ENCODE results near the gene TMA7B.
"Not testable (repeated sequence)": the region's sequence is repeated elsewhere in the genome, so short reads cannot be mapped to it uniquely, and the experiment has no call there.

TMA7B gene

DNA sequence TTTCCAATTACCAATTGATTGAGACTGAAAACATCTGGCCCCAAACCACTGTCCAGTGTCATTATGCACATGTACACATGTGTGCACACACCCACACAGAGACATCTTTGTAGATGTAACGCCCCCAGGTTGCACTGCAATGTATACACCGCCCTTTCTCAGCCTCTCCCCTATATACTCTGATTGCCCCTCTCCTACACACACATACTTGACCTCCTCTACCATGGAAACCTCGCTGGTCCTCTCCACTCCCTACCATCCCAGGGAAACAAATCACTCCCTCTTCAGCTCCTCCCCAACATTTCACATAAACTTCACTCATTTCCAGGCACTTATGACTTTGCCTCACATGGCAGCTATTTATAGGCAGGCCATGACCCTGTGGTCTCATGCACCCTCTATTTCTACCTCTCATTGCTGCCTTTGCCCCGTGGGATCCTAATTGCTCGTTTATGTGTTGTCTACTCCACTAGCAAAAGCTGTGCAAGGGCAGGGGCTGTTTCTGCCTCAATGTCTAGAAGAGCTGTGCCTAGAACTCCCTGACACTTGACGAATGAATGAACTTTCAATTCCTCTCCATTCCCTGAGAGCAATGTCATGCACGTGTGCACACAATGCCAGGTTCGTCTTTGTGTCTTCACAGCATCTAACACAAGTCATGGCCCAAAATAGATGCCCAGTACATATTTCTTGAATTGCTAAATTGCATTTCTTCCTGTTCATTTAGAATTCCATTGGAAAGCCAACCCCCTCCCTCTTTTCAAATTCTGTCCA is 10.0 kb upstream of the TMA7B start:
- no peaks in the 10 kb centered on the region for H3K9me3 ChIP-seq (ENCODE audit: low read length)
- H2AFZ ChIP-seq (ENCODE audit: low read depth, low read length): no peak overlapping the region
- H3K27me3 ChIP-seq (ENCODE audit: insufficient read depth, low read length): no peaks in the 10 kb centered on the region
- no peak overlapping the region for H3K4me3 ChIP-seq (ENCODE audit: low read length)
- H3K4me1 ChIP-seq (ENCODE audit: insufficient read depth, low read length): no peaks in the 10 kb centered on the region
- no peaks in the 10 kb centered on the region for H3K36me3 ChIP-seq (ENCODE audit: insufficient read depth, low read length)

DNA sequence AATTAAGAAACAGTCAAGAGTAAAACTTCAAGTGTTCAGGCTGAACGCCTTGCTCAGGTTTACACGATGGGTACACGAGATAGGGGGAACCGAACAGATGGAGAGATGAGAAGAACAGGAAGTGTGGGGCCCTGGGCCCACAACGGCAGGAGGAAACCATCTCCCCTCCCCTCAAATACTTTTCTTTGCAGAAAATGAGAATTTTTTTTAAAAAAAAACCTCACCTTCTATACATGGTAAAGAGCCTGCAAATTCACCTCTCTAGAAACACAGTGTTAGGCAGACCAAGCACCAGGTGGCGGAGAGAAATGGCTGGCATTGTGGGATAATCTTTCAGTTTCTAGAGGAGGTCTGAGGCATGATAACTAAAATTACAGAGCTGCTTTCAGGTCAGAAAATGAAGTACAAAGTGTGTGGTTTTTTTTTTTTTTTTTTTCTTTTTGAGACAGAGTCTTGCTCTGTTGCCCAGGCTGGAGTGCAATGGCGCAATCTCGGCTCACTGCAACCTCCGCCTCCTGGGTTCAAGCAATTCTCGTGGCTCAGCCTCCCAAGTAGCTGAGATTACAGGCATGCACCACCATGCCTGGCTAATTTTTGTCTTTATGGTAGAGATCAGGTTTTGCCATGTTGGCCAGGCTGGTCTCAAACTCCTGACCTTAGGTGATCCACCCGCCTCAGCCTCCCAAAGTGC is 8.4 kb upstream of the TMA7B start:
- not testable (repeated sequence) for H2AFZ ChIP-seq (ENCODE audit: low read depth, low read length); H3K36me3 ChIP-seq (ENCODE audit: insufficient read depth, low read length); H3K27me3 ChIP-seq (ENCODE audit: insufficient read depth, low read length)

DNA sequence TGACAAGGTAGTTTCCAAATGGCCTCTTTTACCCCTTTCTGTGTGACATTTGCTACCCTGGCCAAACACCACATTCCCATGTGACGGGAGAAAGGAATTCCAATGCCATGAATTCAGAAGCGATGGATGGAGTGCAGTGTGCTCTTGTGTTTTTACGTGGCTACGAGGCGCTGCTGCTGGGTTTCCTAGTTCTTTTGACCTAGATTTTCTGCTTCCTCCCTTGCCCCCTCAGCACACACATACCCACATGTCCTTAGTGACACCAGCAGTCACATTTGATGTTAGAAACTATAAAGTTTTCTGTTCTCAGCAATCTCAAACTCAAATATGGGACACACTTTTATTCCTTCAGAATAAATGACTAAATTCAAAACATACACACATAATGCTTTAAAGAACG is 7.8 kb upstream of the TMA7B start:
- Histone ChIP-seq H3K4me1 (ENCODE audit: insufficient read depth, low read length) (no peaks in the 10 kb centered on the region), H3K4me3 (ENCODE audit: low read length) (no peak overlapping the region), H3K27me3 (ENCODE audit: insufficient read depth, low read length) (no peaks in the 10 kb centered on the region), H2AFZ (ENCODE audit: low read depth, low read length) (no peak overlapping the region), H3K36me3 (ENCODE audit: insufficient read depth, low read length) (no peaks in the 10 kb centered on the region), H3K9me3 (ENCODE audit: low read length) (no peaks in the 10 kb centered on the region)

More for the DNA sequence above, 8.4 kb upstream of the TMA7B start:
- not testable (repeated sequence) for H3K9me3 ChIP-seq (ENCODE audit: low read length); H3K4me1 ChIP-seq (ENCODE audit: insufficient read depth, low read length); H3K4me3 ChIP-seq (ENCODE audit: low read length)

DNA sequence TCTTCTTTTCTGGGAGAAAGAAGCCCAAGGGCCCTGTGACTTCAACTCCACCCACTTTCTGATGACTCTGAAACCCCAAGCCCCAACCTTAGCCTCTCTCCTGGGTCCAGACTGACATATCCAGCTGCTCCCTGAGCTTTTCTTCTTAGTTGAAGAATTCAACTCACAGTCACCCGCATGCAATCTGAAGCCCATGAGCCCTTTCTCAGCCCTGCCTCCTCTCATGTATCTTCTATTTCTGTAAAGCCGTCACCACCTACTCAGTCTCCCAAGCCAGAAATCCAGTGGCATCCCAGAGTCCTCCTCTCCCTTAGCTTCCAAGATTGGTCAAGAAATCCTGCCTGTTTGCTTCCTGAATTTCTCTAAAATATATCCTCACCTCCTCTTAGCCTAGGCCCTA is 7.1 kb upstream of the TMA7B start:
- Histone ChIP-seq H2AFZ (ENCODE audit: low read depth, low read length) (no peak overlapping the region), H3K9me3 (ENCODE audit: low read length) (no peaks in the 10 kb centered on the region), H3K27me3 (ENCODE audit: insufficient read depth, low read length) (no peaks in the 10 kb centered on the region), H3K4me1 (ENCODE audit: insufficient read depth, low read length) (no peaks in the 10 kb centered on the region), H3K36me3 (ENCODE audit: insufficient read depth, low read length) (no peaks in the 10 kb centered on the region), H3K4me3 (ENCODE audit: low read length) (no peak overlapping the region)

DNA sequence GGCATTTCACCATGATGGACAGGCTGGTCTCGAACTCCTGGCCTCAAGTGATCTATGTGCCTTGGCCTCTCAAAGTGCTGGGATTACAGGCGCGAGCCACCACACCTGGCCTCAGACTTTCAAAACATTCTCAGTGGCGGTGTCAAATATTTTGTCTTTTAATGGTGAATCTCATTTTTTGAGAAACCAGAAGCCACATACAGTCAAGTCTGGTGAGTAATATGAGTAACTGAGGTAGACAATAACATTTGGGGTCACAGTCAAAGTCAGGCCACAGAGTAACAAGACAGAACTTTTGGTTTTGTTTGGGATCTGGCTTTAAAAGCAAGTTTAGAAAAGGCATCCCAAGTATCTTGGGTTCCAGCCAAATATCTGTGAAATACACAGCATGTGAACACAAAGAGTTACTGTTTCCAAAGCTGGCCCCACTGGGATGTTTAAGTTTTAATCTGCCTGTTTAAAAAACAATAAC is 5.6 kb upstream of the TMA7B start:
- Histone ChIP-seq H2AFZ (ENCODE audit: low read depth, low read length) (no peak overlapping the region), H3K36me3 (ENCODE audit: insufficient read depth, low read length) (no peaks in the 10 kb centered on the region), H3K9me3 (ENCODE audit: low read length) (no peaks in the 10 kb centered on the region), H3K27me3 (ENCODE audit: insufficient read depth, low read length) (peaks cover 6% of the 10 kb centered on the region), H3K4me1 (ENCODE audit: insufficient read depth, low read length) (peaks cover 2% of the 10 kb centered on the region), H3K4me3 (ENCODE audit: low read length) (no peak overlapping the region)

DNA sequence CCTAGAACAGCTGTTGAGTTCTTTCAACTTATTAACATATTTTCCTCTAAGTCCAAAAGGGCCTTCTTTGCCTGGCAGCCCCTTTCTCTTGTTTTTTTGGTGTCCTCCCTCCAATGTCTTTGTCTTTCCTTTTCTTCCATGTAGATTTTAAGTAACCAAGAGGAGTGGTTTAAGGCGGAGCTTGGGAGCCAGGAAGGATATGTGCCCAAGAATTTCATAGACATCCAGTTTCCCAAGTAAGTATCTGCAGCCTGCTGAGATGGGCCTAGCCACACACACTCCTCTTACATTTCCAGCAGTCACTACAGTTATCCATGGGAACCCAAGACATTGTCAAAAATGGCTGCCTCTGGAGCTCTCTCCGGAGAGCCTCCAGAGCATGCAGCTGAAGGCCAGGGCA is 4.5 kb upstream of the TMA7B start:
- H3K4me3 ChIP-seq (ENCODE audit: low read length): no peak overlapping the region
- no peaks in the 10 kb centered on the region for H3K36me3 ChIP-seq (ENCODE audit: insufficient read depth, low read length)
- peaks cover 4% of the 10 kb centered on the region for H3K4me1 ChIP-seq (ENCODE audit: insufficient read depth, low read length)
- H2AFZ ChIP-seq (ENCODE audit: low read depth, low read length): no peak overlapping the region
- peaks cover 13% of the 10 kb centered on the region for H3K27me3 ChIP-seq (ENCODE audit: insufficient read depth, low read length)
- H3K9me3 ChIP-seq (ENCODE audit: low read length): no peaks in the 10 kb centered on the region

DNA sequence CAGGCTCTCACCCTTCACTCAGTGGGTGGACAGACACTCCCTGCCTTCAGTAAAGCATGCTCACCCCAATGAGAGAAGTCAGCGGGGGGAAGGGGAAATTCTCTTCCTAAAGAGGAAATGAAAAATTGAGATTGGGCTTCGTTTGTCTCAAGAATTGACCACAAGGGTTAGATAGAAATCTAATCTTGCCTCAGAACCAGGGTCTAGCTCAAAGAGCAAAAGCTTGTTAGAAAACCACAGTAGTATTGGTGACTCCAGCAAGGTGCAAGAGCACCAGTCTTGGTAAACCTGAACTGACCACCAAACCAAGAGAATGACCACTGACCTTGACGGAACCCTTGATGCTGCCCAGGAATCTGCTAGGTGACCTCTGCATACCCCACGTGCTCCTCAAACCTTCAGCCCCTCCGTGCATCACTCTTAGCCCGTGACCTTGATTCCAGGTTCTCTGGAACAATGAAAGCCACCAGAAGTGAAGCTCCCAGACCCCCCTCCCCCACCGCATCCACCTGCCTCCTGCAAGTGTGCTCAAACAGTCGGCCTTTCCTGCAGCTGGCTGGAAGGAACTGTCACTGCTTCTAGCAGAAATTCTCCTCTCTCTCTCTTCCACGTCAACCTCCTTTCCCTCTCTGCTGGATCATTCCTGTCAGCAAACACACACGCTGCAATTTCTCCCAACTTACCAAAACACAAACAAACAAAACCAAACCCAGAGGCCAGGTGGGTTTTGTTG is 3.1 kb upstream of the TMA7B start:
- Histone ChIP-seq H2AFZ (ENCODE audit: low read depth, low read length) (no peak overlapping the region), H3K4me1 (ENCODE audit: insufficient read depth, low read length) (peaks cover 4% of the 10 kb centered on the region), H3K27me3 (ENCODE audit: insufficient read depth, low read length) (peaks cover 13% of the 10 kb centered on the region)

DNA sequence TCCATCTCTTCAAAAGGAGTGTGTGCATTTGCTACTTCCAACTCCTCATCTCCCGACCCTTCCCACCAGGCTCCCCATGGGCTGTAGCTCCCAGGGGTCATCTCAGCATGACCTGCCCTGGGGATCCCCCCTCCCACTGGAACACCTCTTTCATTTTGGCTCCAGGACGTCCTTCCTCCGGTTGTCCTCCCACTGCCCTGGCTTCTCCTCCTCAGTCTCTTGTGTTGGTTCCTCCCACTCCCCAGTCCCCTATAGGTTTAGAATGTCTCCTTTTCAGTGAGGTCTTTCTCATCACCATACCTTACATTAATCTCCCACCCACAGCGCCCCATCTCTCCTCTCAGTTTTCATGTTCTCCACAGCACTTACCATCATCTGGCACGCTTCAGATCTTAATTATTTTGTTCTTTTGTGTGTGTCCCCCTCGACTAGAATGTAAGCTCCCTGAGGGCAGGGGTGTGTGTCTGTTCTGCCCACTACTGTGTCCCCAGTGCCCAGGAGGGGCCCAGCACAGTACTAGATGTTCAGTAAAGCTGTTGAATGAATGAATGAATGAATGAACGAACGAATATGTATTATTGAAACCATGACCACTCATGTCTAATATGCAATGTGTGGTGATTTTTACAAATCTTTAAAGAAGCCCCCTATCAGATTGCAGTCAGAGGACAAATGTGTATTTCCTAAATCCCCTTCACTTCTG is 2.0 kb upstream of the TMA7B start:
- no peak overlapping the region for H2AFZ ChIP-seq (ENCODE audit: low read depth, low read length)
- H3K4me1 ChIP-seq (ENCODE audit: insufficient read depth, low read length): peaks cover 4% of the 10 kb centered on the region
- peaks cover 13% of the 10 kb centered on the region for H3K27me3 ChIP-seq (ENCODE audit: insufficient read depth, low read length)
- H3K4me3 ChIP-seq (ENCODE audit: low read length): no peak overlapping the region
- H3K36me3 ChIP-seq (ENCODE audit: insufficient read depth, low read length): no peaks in the 10 kb centered on the region
- no peaks in the 10 kb centered on the region for H3K9me3 ChIP-seq (ENCODE audit: low read length)

More for the DNA sequence above, 3.1 kb upstream of the TMA7B start:
- H3K4me3 ChIP-seq (ENCODE audit: low read length): no peak overlapping the region
- no peaks in the 10 kb centered on the region for H3K36me3 ChIP-seq (ENCODE audit: insufficient read depth, low read length)
- H3K9me3 ChIP-seq (ENCODE audit: low read length): no peaks in the 10 kb centered on the region

DNA sequence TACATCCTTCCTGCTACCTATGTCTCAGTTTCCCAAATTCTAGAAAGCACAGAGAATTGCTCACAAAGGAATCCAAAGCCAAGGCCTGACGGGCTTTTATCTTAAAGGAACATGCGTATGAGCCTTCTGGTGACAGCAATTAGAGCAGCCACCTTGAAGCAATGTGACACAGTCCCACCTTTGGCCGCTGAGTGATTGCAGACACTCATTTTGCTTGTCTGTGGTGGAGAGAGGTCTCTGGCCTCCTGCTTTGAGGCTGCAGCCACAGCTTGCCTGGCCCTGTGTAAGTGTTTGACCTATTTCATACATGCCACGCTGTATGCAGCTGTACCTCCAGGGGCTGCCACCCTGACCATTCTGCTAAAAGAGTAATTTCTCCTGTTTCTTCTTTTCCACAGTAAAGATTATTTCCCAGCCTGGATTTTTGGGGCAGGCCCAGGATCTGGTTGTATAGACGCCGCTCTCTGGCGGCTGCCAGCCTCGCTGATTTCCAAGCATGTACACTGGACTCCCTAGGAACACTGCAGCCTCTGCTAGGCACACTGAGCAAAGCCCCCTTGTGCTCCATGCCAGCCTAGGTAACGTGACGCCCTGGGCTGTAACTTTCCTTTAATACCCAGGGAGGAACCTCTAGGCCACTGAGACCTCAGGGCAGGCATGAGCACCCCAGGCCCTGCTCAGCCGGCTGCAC is 1.1 kb upstream of the TMA7B start:
- H3K4me3 ChIP-seq (ENCODE audit: low read length): no peak overlapping the region
- peaks cover 13% of the 10 kb centered on the region for H3K27me3 ChIP-seq (ENCODE audit: insufficient read depth, low read length)
- no peaks in the 10 kb centered on the region for H3K9me3 ChIP-seq (ENCODE audit: low read length)
- peaks cover 4% of the 10 kb centered on the region for H3K4me1 ChIP-seq (ENCODE audit: insufficient read depth, low read length)
- no peaks in the 10 kb centered on the region for H3K36me3 ChIP-seq (ENCODE audit: insufficient read depth, low read length)
- no peak overlapping the region for H2AFZ ChIP-seq (ENCODE audit: low read depth, low read length)

DNA sequence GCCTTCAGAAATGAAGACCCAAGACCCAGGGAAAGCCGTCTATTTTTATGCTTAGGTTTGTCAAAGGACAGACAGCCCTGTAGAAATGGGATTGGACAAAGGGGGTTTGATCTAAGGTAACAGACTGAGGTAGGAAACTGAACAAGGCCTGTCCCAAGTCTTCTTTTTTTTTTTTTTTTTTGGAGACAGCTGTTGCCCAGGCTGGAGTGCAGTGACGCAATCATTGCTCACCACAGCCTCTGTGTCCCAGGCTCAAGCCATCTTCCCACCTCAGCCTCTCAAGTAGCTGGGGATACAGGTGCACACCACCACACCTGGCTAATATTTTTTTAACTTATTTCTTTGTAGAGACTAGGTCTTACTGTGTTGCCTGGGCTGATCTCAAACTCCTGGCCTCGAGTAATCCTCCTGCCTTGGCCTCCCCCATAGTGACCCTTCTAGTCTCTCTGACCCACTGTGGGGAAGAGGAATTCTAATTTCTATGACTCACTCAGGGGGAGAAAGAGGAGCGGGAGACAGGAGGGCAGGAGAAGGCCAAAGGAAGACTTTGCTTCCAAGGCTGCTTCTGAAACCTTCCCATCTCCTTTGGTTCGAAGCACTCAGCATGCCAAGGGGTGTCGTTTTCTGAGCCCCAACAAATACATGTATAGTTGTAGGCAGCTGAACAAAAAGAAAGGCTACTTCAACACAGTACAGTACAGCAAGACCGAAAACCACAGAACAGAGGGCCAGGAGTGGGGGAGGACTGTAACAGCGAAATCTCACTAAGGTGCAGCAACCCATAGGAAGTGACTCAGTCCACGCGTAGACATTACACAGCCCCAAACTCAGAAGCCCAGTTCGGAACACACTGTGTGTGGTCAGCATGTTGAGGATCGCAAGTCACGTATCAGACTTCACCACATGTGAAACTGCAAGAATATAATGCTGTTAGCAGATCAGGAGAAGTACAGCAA is 872 bp downstream of the TMA7B start:
- Histone ChIP-seq H3K4me3 (ENCODE audit: low read length) (no peak overlapping the region), H3K9me3 (ENCODE audit: low read length) (no peaks in the 10 kb centered on the region), H3K4me1 (ENCODE audit: insufficient read depth, low read length) (peaks cover 4% of the 10 kb centered on the region), H3K27me3 (ENCODE audit: insufficient read depth, low read length) (peaks cover 13% of the 10 kb centered on the region), H2AFZ (ENCODE audit: low read depth, low read length) (no peak overlapping the region), H3K36me3 (ENCODE audit: insufficient read depth, low read length) (no peaks in the 10 kb centered on the region)

DNA sequence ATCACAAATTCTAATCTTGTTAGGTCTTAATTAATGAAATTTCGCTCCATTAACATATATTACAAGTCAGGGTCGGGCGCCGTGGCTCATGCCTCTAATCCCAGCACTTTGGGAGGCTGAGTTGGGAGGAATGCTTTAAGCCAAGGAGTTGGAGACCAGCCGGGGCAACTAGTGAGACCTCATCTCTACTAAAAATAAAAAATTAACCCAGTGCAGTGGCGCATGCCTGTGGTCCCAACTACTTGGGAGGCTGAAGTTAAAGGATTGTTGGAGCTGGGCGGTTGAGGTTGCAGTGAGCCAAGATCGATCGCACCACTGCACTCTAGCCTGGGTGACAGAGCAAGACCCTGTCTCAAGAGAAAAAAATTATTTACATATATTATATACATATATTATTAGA is 1.9 kb downstream of the TMA7B start:
- H3K27me3 ChIP-seq (ENCODE audit: insufficient read depth, low read length): peaks cover 13% of the 10 kb centered on the region
- peaks cover 4% of the 10 kb centered on the region for H3K4me1 ChIP-seq (ENCODE audit: insufficient read depth, low read length)
- H3K9me3 ChIP-seq (ENCODE audit: low read length): no peaks in the 10 kb centered on the region
- no peak overlapping the region for H3K4me3 ChIP-seq (ENCODE audit: low read length)
- no peaks in the 10 kb centered on the region for H3K36me3 ChIP-seq (ENCODE audit: insufficient read depth, low read length)
- H2AFZ ChIP-seq (ENCODE audit: low read depth, low read length): no peak overlapping the region
